WTC11 (cell line): ENCODE data around the gene RCBTB1. TPM values are rescaled to one million over a fixed set of nuclear protein-coding genes. Genes with fewer than 3 reads are reported as not detected.

ENCODE experiments used
- ATAC-seq: fragments of 200-7000 bp; cut with Tn5 transposase; 2 replicates; pipeline ENCODE4 v1.10.0; 2021; ENCODE audit warnings: mild to moderate bottlenecking, moderate library complexity
- CTCF ChIA-PET: fragments of 300-600 bp; sonication (Branson Sonifier 250); formaldehyde crosslinking; loops from one replicate; lab custom pipeline; 2021; ENCODE audit warnings: antibody characterized with exemption; lab: Charles Lee
- POLR2A ChIA-PET: fragments of 350-600 bp; sonication (Branson Sonifier 250); formaldehyde crosslinking; loops from one replicate; lab custom pipeline; 2021; ENCODE audit warnings: antibody characterized with exemption; lab: Charles Lee
- DNase-seq: peaks from one replicate; pipeline ENCODE4 v3.0.0; 2021; ENCODE audit warnings: low spot score
- H3K27ac Mint-ChIP-seq: 2 replicates; pipeline ENCODE4 v1.8.0; 2021; ENCODE audit warnings: mixed read lengths
- H3K27me3 Mint-ChIP-seq: 2 replicates; pipeline ENCODE4 v1.8.0; 2021; ENCODE audit warnings: low read depth, mild to moderate bottlenecking, moderate library complexity, mixed read lengths
- H3K36me3 Mint-ChIP-seq: 2 replicates; pipeline ENCODE4 v1.8.0; 2021; ENCODE audit warnings: mixed read lengths
- H3K4me1 Mint-ChIP-seq: 2 replicates; pipeline ENCODE4 v1.8.0; 2022; ENCODE audit warnings: mixed read lengths
- H3K4me3 Mint-ChIP-seq: 2 replicates; pipeline ENCODE4 v1.8.0; 2021; ENCODE audit warnings: mild to moderate bottlenecking, moderate library complexity, mixed read lengths
- H3K9me3 Mint-ChIP-seq: 2 replicates; pipeline ENCODE4 v1.8.0; 2021; ENCODE audit warnings: mixed read lengths
- ATF6 ChIP-seq: sonication (generic); formaldehyde crosslinking; IDR thresholded peaks from 2 replicates; pipeline ENCODE4 v1.8.1; 2023; ENCODE audit warnings: mild to moderate bottlenecking, missing genetic modification reagents
- ETV6 ChIP-seq: sonication (generic); formaldehyde crosslinking; IDR thresholded peaks from 2 replicates; pipeline ENCODE4 v1.8.1; 2022; ENCODE audit warnings: mild to moderate bottlenecking, missing genetic modification reagents
- JUN ChIP-seq: sonication (generic); formaldehyde crosslinking; IDR thresholded peaks from 2 replicates; pipeline ENCODE4 v1.8.0; 2023; ENCODE audit warnings: mild to moderate bottlenecking, missing genetic modification reagents
- MAX ChIP-seq: sonication (generic); formaldehyde crosslinking; IDR thresholded peaks from 2 replicates; pipeline ENCODE4 v1.8.0; 2022; ENCODE audit warnings: mild to moderate bottlenecking, missing genetic modification reagents
- NFE2L1 ChIP-seq: sonication (generic); formaldehyde crosslinking; IDR thresholded peaks from 2 replicates; pipeline ENCODE4 v1.8.1; 2023; ENCODE audit warnings: missing genetic modification reagents
- NR2C2 ChIP-seq: sonication (generic); formaldehyde crosslinking; IDR thresholded peaks from 2 replicates; pipeline ENCODE4 v1.8.0; 2022; ENCODE audit warnings: mild to moderate bottlenecking, missing genetic modification reagents
- NR3C1 ChIP-seq: sonication (generic); formaldehyde crosslinking; conservative IDR thresholded peaks from 2 replicates; pipeline ENCODE4 v1.8.1; 2023; ENCODE audit warnings: low read depth, mild to moderate bottlenecking, missing genetic modification reagents
- RORB ChIP-seq: fragments of 250-450 bp; sonication (Bioruptor Pico); IDR thresholded peaks from 2 replicates; pipeline ENCODE4 v1.9.0; 2021; ENCODE audit warnings: mild to moderate bottlenecking
- SMAD3 ChIP-seq: sonication (generic); formaldehyde crosslinking; IDR thresholded peaks from 2 replicates; pipeline ENCODE4 v1.8.0; 2022; ENCODE audit warnings: missing genetic modification reagents, mild to moderate bottlenecking, borderline replicate concordance
- TP53 ChIP-seq: sonication (generic); formaldehyde crosslinking; IDR thresholded peaks from 2 replicates; pipeline ENCODE4 v1.8.1; 2023; ENCODE audit warnings: mild to moderate bottlenecking, missing genetic modification reagents
- USF1 ChIP-seq: sonication (generic); formaldehyde crosslinking; IDR thresholded peaks from 2 replicates; pipeline ENCODE4 v1.8.0; 2022; ENCODE audit warnings: mild to moderate bottlenecking, missing genetic modification reagents
- ZNF121 ChIP-seq: sonication (generic); formaldehyde crosslinking; IDR thresholded peaks from 2 replicates; pipeline ENCODE4 v1.8.0; 2023; ENCODE audit warnings: missing genetic modification reagents
- ZNF671 ChIP-seq: fragments of 250-450 bp; sonication (Bioruptor Pico); IDR thresholded peaks from 2 replicates; pipeline ENCODE4 v1.8.0; 2021; ENCODE audit warnings: mild to moderate bottlenecking
- ZSCAN18 ChIP-seq: fragments of 250-450 bp; sonication (Bioruptor Pico); IDR thresholded peaks from 2 replicates; pipeline ENCODE4 v2.1.2; 2022; ENCODE audit warnings: mild to moderate bottlenecking, moderate library complexity
- total RNA-seq: library from RNA; stranded (reverse); gene quantifications from 3 replicates; pipeline ENCODE4 v1.2.3, GENCODE V29; 2021
- TF ChIP-seq, protein P1 (sequence below): fragments of 200-600 bp; IDR thresholded peaks from 2 replicates; pipeline ENCODE4 v1.8.0; 2022; ENCODE audit warnings: antibody characterized with exemption
- TF ChIP-seq, protein P2 (sequence below): sonication (generic); formaldehyde crosslinking; IDR thresholded peaks from 2 replicates; pipeline ENCODE4 v1.8.0; 2023; ENCODE audit warnings: missing genetic modification reagents, mild to moderate bottlenecking, borderline replicate concordance
- TF ChIP-seq, protein P3 (sequence below): sonication (generic); formaldehyde crosslinking; IDR thresholded peaks from 2 replicates; pipeline ENCODE4 v1.8.0; 2022; ENCODE audit warnings: missing genetic modification reagents

RCBTB1 gene
- total RNA-seq, 1 experiment from 2014 or later = 31.3 TPM

GRCh38 chr13:49606747-49607648 lies 21.6 kb upstream of the RCBTB1 start:
- peak; percentile 99 for ATAC-seq
- CTCF ChIA-PET = interaction anchor here (0.5 to 3.0 kb wide), 22 partner anchors 9 to 359 kb away, joined by 3 to 11 read pairs (median 4); partner anchors contain the start of genes ARL11, CAB39L, CDADC1 and PHF11
- Mint-ChIP-seq H3K4me3 (no peak overlapping the region; the same call in 1 of the 2 replicates), H3K9me3 (no peaks in the 10 kb centered on the region), H3K27me3 (no peaks in the 10 kb centered on the region), H3K4me1 (peaks cover 8% of the 10 kb centered on the region; the same call in 1 of the 2 replicates), H3K36me3 (no peaks in the 10 kb centered on the region), H3K27ac (no peak overlapping the region)
- POLR2A ChIA-PET = interaction anchor here (0.7 kb wide), 1 partner anchor 21 kb away, joined by 3 read pairs; the partner anchor contains the start of gene ARL11
- TF ChIP-seq ZNF671 (CRISPR knock-in tag) = no peak
- TF ChIP-seq, protein P1, sequence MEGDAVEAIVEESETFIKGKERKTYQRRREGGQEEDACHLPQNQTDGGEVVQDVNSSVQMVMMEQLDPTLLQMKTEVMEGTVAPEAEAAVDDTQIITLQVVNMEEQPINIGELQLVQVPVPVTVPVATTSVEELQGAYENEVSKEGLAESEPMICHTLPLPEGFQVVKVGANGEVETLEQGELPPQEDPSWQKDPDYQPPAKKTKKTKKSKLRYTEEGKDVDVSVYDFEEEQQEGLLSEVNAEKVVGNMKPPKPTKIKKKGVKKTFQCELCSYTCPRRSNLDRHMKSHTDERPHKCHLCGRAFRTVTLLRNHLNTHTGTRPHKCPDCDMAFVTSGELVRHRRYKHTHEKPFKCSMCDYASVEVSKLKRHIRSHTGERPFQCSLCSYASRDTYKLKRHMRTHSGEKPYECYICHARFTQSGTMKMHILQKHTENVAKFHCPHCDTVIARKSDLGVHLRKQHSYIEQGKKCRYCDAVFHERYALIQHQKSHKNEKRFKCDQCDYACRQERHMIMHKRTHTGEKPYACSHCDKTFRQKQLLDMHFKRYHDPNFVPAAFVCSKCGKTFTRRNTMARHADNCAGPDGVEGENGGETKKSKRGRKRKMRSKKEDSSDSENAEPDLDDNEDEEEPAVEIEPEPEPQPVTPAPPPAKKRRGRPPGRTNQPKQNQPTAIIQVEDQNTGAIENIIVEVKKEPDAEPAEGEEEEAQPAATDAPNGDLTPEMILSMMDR = 0 out of 2 replicates have a peak, but pooled peaks have one; percentile 19
- peak; percentile 82 for DNase-seq

DNA sequence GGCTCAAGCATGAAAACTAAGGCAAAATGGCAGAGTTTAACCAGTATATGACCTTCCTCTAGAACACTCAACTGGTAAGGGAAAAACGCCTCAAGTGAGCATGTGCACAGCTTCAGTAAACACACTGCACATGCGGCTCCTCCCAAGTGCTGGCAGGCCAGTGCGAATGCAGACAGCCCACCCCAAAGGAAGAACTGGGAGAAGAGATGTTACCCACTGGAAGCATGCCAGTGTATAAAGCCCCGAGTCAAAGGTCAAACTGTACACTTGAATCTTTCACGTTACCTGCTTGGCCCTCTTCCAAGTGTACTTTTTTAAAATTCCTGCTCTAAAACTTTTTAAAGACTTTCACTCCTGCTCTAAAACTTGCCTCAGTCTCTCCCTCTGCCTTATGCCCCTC lies 19.2 kb upstream of the RCBTB1 start:
- CTCF ChIA-PET = interaction anchor here (1.0 to 1.5 kb wide), 2 partner anchors 44 to 324 kb away, joined by 4 read pairs; no protein-coding TSS in a partner anchor
- POLR2A ChIA-PET = no interaction called here
- Mint-ChIP-seq H3K27me3 (no peaks in the 10 kb centered on the region), H3K4me1 (peaks cover 8% of the 10 kb centered on the region; the same call in 1 of the 2 replicates), H3K27ac (no peak overlapping the region), H3K36me3 (no peaks in the 10 kb centered on the region), H3K4me3 (no peak overlapping the region), H3K9me3 (no peaks in the 10 kb centered on the region)
- DNase-seq (no peak), ATAC-seq (no peak)
- TF ChIP-seq ATF6 (no peak), ZNF671 (CRISPR knock-in tag) (no peak), ZSCAN18 (CRISPR knock-in tag) (no peak), JUN (CRISPR knock-in tag) (no peak), TP53 (CRISPR knock-in tag) (no peak), NR2C2 (CRISPR knock-in tag) (no peak), USF1 (CRISPR knock-in tag) (no peak), ZNF121 (no peak), SMAD3 (CRISPR knock-in tag) (no peak), MAX (CRISPR knock-in tag) (no peak), NR3C1 (CRISPR knock-in tag) (no peak), RORB (CRISPR knock-in tag) (no peak), ETV6 (CRISPR knock-in tag) (no peak), NFE2L1 (no peak)
- TF ChIP-seq, protein P2, sequence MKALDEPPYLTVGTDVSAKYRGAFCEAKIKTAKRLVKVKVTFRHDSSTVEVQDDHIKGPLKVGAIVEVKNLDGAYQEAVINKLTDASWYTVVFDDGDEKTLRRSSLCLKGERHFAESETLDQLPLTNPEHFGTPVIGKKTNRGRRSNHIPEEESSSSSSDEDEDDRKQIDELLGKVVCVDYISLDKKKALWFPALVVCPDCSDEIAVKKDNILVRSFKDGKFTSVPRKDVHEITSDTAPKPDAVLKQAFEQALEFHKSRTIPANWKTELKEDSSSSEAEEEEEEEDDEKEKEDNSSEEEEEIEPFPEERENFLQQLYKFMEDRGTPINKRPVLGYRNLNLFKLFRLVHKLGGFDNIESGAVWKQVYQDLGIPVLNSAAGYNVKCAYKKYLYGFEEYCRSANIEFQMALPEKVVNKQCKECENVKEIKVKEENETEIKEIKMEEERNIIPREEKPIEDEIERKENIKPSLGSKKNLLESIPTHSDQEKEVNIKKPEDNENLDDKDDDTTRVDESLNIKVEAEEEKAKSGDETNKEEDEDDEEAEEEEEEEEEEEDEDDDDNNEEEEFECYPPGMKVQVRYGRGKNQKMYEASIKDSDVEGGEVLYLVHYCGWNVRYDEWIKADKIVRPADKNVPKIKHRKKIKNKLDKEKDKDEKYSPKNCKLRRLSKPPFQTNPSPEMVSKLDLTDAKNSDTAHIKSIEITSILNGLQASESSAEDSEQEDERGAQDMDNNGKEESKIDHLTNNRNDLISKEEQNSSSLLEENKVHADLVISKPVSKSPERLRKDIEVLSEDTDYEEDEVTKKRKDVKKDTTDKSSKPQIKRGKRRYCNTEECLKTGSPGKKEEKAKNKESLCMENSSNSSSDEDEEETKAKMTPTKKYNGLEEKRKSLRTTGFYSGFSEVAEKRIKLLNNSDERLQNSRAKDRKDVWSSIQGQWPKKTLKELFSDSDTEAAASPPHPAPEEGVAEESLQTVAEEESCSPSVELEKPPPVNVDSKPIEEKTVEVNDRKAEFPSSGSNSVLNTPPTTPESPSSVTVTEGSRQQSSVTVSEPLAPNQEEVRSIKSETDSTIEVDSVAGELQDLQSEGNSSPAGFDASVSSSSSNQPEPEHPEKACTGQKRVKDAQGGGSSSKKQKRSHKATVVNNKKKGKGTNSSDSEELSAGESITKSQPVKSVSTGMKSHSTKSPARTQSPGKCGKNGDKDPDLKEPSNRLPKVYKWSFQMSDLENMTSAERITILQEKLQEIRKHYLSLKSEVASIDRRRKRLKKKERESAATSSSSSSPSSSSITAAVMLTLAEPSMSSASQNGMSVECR (CRISPR knock-in tag) = no peak
- TF ChIP-seq, protein P3, sequence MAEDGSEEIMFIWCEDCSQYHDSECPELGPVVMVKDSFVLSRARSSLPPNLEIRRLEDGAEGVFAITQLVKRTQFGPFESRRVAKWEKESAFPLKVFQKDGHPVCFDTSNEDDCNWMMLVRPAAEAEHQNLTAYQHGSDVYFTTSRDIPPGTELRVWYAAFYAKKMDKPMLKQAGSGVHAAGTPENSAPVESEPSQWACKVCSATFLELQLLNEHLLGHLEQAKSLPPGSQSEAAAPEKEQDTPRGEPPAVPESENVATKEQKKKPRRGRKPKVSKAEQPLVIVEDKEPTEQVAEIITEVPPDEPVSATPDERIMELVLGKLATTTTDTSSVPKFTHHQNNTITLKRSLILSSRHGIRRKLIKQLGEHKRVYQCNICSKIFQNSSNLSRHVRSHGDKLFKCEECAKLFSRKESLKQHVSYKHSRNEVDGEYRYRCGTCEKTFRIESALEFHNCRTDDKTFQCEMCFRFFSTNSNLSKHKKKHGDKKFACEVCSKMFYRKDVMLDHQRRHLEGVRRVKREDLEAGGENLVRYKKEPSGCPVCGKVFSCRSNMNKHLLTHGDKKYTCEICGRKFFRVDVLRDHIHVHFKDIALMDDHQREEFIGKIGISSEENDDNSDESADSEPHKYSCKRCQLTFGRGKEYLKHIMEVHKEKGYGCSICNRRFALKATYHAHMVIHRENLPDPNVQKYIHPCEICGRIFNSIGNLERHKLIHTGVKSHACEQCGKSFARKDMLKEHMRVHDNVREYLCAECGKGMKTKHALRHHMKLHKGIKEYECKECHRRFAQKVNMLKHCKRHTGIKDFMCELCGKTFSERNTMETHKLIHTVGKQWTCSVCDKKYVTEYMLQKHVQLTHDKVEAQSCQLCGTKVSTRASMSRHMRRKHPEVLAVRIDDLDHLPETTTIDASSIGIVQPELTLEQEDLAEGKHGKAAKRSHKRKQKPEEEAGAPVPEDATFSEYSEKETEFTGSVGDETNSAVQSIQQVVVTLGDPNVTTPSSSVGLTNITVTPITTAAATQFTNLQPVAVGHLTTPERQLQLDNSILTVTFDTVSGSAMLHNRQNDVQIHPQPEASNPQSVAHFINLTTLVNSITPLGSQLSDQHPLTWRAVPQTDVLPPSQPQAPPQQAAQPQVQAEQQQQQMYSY = no peak
